ENCODE measurements around the gene ZNF792. TPM values are rescaled to one million over a fixed set of nuclear protein-coding genes. Genes with fewer than 3 reads are reported as not detected.

The ZNF792 gene
- total RNA-seq, 2 experiments from 2014 or later, result 5.1 to 5.6 TPM

DNA sequence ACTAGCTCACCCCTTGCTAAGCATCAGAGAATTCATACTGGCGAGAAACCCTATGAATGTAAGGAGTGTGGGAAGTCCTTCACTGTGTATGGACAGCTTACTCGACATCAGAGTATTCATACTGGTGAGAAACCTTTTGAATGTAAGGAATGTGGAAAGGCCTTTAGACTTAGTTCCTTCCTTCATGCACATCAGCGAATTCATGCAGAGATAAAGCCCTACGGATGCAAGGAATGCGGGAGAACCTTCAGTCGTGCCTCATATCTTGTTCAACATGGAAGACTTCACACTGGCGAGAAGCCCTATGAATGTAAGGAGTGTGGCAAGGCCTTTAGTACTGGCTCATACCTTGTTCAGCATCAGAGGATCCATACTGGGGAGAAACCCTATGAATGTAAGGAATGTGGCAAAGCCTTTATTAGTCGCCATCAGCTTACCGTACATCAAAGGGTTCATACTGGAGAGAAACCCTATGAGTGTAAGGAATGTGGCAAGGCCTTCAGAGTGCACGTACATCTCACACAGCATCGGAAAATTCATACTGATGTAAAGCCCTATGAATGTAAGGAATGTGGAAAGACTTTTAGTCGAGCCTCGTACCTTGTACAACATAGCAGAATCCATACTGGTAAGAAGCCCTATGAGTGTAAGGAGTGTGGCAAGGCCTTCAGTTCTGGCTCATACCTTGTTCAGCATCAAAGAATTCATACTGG is 20.0 kb downstream of the ZNF792 start:
- Mint-ChIP-seq H3K27me3 (no peaks in the 10 kb centered on the region), H3K36me3 (ENCODE audit: low read depth) (peaks cover 61% of the 10 kb centered on the region), H3K4me1 (ENCODE audit: low read depth) (no peaks in the 10 kb centered on the region), H3K27ac (no peak overlapping the region), H3K4me3 (no peak overlapping the region), H3K9me3 (peaks cover 48% of the 10 kb centered on the region)
- TF ChIP-seq, protein P1, sequence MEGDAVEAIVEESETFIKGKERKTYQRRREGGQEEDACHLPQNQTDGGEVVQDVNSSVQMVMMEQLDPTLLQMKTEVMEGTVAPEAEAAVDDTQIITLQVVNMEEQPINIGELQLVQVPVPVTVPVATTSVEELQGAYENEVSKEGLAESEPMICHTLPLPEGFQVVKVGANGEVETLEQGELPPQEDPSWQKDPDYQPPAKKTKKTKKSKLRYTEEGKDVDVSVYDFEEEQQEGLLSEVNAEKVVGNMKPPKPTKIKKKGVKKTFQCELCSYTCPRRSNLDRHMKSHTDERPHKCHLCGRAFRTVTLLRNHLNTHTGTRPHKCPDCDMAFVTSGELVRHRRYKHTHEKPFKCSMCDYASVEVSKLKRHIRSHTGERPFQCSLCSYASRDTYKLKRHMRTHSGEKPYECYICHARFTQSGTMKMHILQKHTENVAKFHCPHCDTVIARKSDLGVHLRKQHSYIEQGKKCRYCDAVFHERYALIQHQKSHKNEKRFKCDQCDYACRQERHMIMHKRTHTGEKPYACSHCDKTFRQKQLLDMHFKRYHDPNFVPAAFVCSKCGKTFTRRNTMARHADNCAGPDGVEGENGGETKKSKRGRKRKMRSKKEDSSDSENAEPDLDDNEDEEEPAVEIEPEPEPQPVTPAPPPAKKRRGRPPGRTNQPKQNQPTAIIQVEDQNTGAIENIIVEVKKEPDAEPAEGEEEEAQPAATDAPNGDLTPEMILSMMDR (IDR thresholded peaks at IDR 0.05), result no peak
- ChIA-PET POLR2A (no interaction called here), CTCF (interaction anchor here (1.3 kb wide), 1 partner anchor 124 kb away, joined by 4 read pairs; no protein-coding TSS in a partner anchor)
- intact Hi-C loops (cut with micrococcal nuclease), result no loop called here
- DNase-seq (no peak), ATAC-seq (no peak)

DNA sequence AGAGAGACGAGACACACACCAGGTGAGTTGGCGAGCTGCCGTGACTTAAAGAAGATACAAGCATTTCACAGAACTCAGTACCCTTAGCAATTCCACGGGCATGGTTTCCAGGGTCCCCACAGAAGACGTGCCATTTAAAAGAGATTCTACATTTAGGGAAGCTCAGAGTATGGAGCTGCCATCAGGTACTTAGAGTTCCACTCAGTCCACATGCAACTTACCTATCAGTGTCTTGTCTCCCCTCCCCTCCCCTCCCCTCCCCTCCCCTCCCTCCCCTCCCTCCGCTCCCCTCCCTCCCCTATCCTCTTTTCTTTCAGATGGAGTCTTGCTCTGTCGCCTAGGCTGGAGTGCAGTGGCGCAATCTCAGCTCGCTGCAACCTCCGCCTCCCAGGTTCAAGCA is 25.1 kb downstream of the ZNF792 start:
- Mint-ChIP-seq H3K4me3 (no peak overlapping the region), H3K36me3 (ENCODE audit: low read depth) (peaks cover 78% of the 10 kb centered on the region), H3K4me1 (ENCODE audit: low read depth) (no peaks in the 10 kb centered on the region), H3K27ac (no peak overlapping the region), H3K9me3 (peaks cover 29% of the 10 kb centered on the region), H3K27me3 (no peaks in the 10 kb centered on the region)
- DNase-seq (no peak), ATAC-seq (no peak)
- intact Hi-C loops (cut with micrococcal nuclease), result no loop called here
- ChIA-PET CTCF (no interaction called here), POLR2A (no interaction called here)
- TF ChIP-seq, protein P1 (IDR thresholded peaks at IDR 0.05), result no peak

DNA sequence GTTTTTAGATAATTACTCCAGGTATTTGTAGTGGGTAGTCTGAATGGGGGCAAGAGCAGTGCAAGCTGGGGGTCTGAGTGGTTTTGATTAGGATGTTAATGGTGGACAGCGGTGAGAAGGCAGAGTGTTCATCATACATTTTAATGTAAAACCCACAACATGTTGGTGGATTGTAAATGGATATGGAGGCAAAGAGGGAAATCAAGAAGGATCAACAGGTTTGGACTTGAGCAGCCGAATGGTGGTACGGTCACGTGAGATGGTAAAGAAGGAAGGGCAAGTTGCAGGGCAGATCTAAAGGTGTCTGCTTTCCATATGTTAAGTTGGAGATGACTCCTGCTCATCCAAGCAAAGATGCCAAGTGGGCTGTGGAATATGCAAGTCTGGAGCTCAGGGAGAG is 27.8 kb downstream of the ZNF792 start:
- POLR2A ChIA-PET, result interaction anchor here (1.3 kb wide), 1 partner anchor 9 kb away, joined by 3 read pairs; no protein-coding TSS in a partner anchor

DNA sequence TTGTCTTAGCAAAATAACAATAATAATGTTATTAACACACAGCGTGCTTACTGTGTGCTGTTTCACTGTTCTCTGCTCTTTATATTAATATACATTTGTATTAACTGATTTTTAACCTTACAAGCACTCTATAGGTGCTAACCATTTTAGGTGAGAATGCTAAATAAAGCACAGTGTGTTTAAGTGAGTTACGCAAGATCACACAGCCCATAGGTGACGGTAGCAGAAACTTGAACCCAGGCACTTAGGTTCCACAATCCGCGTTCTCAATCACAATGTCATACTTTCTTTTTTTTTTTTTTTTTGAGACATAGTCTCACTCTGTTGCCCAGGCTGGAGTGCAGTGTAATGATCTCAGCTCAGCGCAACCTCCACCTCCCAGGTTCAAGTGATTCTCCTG is 31.5 kb downstream of the ZNF792 start:
- ChIA-PET POLR2A (no interaction called here), CTCF (interaction anchor here (1.6 kb wide), 1 partner anchor 20 kb away, joined by 3 read pairs; no protein-coding TSS in a partner anchor)
- DNase-seq, result no peak
- Mint-ChIP-seq H3K4me1 (ENCODE audit: low read depth) (peaks cover 5% of the 10 kb centered on the region), H3K4me3 (no peak overlapping the region), H3K27ac (no peak overlapping the region), H3K36me3 (ENCODE audit: low read depth) (peaks cover 52% of the 10 kb centered on the region), H3K9me3 (peaks cover 3% of the 10 kb centered on the region), H3K27me3 (no peaks in the 10 kb centered on the region)
- TF ChIP-seq, protein P1 (IDR thresholded peaks at IDR 0.05), result no peak
- ATAC-seq, result no peak
- intact Hi-C loops (cut with micrococcal nuclease), result no loop called here

More for the DNA sequence above, 27.8 kb downstream of the ZNF792 start:
- Mint-ChIP-seq H3K4me1 (ENCODE audit: low read depth) (no peaks in the 10 kb centered on the region), H3K4me3 (no peak overlapping the region), H3K27me3 (no peaks in the 10 kb centered on the region), H3K27ac (no peak overlapping the region), H3K36me3 (ENCODE audit: low read depth) (peaks cover 69% of the 10 kb centered on the region), H3K9me3 (peaks cover 12% of the 10 kb centered on the region)
- TF ChIP-seq, protein P1 (IDR thresholded peaks at IDR 0.05), result no peak
- no peak for ATAC-seq
- DNase-seq, result no peak
- CTCF ChIA-PET, result interaction anchor here (0.6 kb wide), 1 partner anchor 134 kb away, joined by 3 read pairs; no protein-coding TSS in a partner anchor
- intact Hi-C loops (cut with micrococcal nuclease), result no loop called here

DNA sequence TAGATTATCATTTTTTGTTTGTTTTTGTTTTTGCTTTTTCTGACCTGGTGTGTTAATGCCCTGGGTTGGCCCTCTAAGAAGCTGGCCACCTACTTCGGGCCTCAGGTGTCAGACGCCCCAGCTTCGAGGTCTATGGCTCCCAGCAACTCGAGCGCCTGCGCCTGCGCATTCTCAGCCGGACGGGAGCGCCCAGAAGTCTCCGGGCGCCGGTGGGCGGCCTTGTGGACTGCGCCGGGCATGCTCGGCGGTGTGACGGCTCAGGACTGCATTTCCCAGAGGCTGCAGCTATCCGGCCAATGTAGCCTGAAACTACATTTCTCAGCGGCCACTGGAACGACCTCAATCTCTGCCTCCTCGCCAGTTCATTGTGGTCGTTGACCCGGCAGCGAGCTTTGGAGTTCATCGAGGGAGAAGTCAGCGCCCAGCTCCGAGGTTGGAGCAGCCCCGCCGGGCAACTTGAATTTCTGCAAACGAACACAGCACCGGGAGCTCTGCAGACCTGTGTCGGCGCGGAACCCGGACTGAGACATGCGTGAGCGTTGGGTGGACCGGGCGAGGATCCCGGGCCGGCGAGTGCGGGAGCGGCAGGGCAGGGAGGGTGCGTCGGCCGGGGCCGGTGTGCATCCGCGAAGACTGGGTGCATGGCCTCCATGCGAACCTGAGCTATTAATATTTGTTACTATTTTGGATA is 37.2 kb downstream of the ZNF792 start, which contains the start of gene ZNF30:
Gene ZNF30, plus strand, starts transcription at position 219 of the 691 bp plus-strand sequence. CDS start 3,045 bp downstream, outside the sequence.
- H3K4me1 Mint-ChIP-seq (ENCODE audit: low read depth), result peaks cover 12% of the 10 kb centered on the region
- peak; percentile 100 for ATAC-seq
- H3K9me3 Mint-ChIP-seq, result no peaks in the 10 kb centered on the region
- intact Hi-C loops (cut with micrococcal nuclease), result no loop called here
- peak within 1 kb of the TSS; percentile 78 for H3K27ac Mint-ChIP-seq
- H3K4me3 Mint-ChIP-seq, result peak within 1 kb of the TSS; percentile 91
- DNase-seq, result peak; percentile 91
- no peaks in the 10 kb centered on the region for H3K27me3 Mint-ChIP-seq
- ChIA-PET POLR2A (interaction anchor here (0.6 to 0.9 kb wide), 3 partner anchors 9 to 140 kb away, joined by 3 to 4 read pairs (median 3); partner anchors contain the start of gene ZNF792), CTCF (interaction anchor here (1.1 to 2.4 kb wide), 6 partner anchors 32 to 287 kb away, joined by 3 to 9 read pairs (median 4); no protein-coding TSS in a partner anchor)
- H3K36me3 Mint-ChIP-seq (ENCODE audit: low read depth), result peaks cover 12% of the 10 kb centered on the region
- TF ChIP-seq, protein P1 (IDR thresholded peaks at IDR 0.05), result no peak

All from activated CD8-positive, alpha-beta T cell treated with anti-CD3 and anti-CD28 coated beads for 36 hours (primary cell).